ENCODE measurements around the gene CA10.

Gene CA10

GRCh38 chr17:51710634-51710979 lies 447.9 kb downstream of the CA10 start:
- no peak overlapping the region for H3K4me3 ChIP-seq (replicated peaks; ENCODE audit: low read depth, low read length)
- H3K27me3 ChIP-seq (replicated peaks; ENCODE audit: control insufficient read depth, insufficient read depth, low read length): no peaks in the 10 kb centered on the region; the same call in 1 of the 2 replicates
- H3K36me3 ChIP-seq (ENCODE audit: control insufficient read depth, insufficient read depth, low read length): no peaks in the 10 kb centered on the region
- TF ChIP-seq CTCF (IDR thresholded peaks at IDR 0.05; ENCODE audit: insufficient read depth, low read length, poor library complexity, severe bottlenecking): no peak
- DNase-seq (ENCODE audit: extremely low read depth, insufficient read length): no peak

GRCh38 chr17:51709694-51710633 lies 448.6 kb downstream of the CA10 start:
- no peak for DNase-seq (ENCODE audit: extremely low read depth, insufficient read length)
- Histone ChIP-seq H3K27me3 (replicated peaks; ENCODE audit: control insufficient read depth, insufficient read depth, low read length) (no peaks in the 10 kb centered on the region; the same call in 1 of the 2 replicates), H3K4me3 (replicated peaks; ENCODE audit: low read depth, low read length) (no peak overlapping the region), H3K36me3 (ENCODE audit: control insufficient read depth, insufficient read depth, low read length) (no peaks in the 10 kb centered on the region)
- no peak for TF ChIP-seq CTCF (IDR thresholded peaks at IDR 0.05; ENCODE audit: insufficient read depth, low read length, poor library complexity, severe bottlenecking)

- Histone ChIP-seq H3K27me3 (replicated peaks; ENCODE audit: control insufficient read depth, insufficient read depth, low read length) (no peaks in the 10 kb centered on the region; the same call in 1 of the 2 replicates), H3K36me3 (ENCODE audit: control insufficient read depth, insufficient read depth, low read length) (no peaks in the 10 kb centered on the region), H3K4me3 (replicated peaks; ENCODE audit: low read depth, low read length) (no peak overlapping the region)
- DNase-seq (ENCODE audit: extremely low read depth, insufficient read length): no peak
- TF ChIP-seq CTCF (IDR thresholded peaks at IDR 0.05; ENCODE audit: insufficient read depth, low read length, poor library complexity, severe bottlenecking): no peak
These were observed 451.3 kb downstream of the CA10 start for GRCh38 chr17:51707216-51707615.

GRCh38 chr17:51706093-51706492 lies 452.4 kb downstream of the CA10 start:
- no peaks in the 10 kb centered on the region; the same call in 1 of the 2 replicates for H3K27me3 ChIP-seq (replicated peaks; ENCODE audit: control insufficient read depth, insufficient read depth, low read length)
- no peak overlapping the region for H3K4me3 ChIP-seq (replicated peaks; ENCODE audit: low read depth, low read length)
- no peak for TF ChIP-seq CTCF (IDR thresholded peaks at IDR 0.05; ENCODE audit: insufficient read depth, low read length, poor library complexity, severe bottlenecking)
- no peaks in the 10 kb centered on the region for H3K36me3 ChIP-seq (ENCODE audit: control insufficient read depth, insufficient read depth, low read length)
- no peak for DNase-seq (ENCODE audit: extremely low read depth, insufficient read length)

GRCh38 chr17:51703361-51704341 lies 454.9 kb downstream of the CA10 start:
- Histone ChIP-seq H3K27me3 (replicated peaks; ENCODE audit: control insufficient read depth, insufficient read depth, low read length) (no peaks in the 10 kb centered on the region), H3K36me3 (ENCODE audit: control insufficient read depth, insufficient read depth, low read length) (no peaks in the 10 kb centered on the region), H3K4me3 (replicated peaks; ENCODE audit: low read depth, low read length) (no peak overlapping the region)
- no peak for TF ChIP-seq CTCF (IDR thresholded peaks at IDR 0.05; ENCODE audit: insufficient read depth, low read length, poor library complexity, severe bottlenecking)
- no peak for DNase-seq (ENCODE audit: extremely low read depth, insufficient read length)
